GM10248 (cell line): ENCODE measurements around the gene INIP.
A peak's percentile ranks its signal among the peaks of the same experiment; 100 is the strongest.

Experiments used
- CTCF ChIA-PET: fragments of 300-600 bp; sonication (Branson Sonifier 250); formaldehyde crosslinking; extraction: SDS; loops from one replicate; lab custom pipeline; 2021; ENCODE audit warnings: antibody characterized with exemption; lab: Yijun Ruan, JAX
- POLR2A ChIA-PET: fragments of 350-650 bp; sonication (Branson Sonifier 250); formaldehyde crosslinking; extraction: SDS; loops from one replicate; lab custom pipeline; 2020; ENCODE audit warnings: antibody characterized with exemption; lab: Yijun Ruan, JAX
- DNase-seq: peaks from one replicate; pipeline ENCODE4 v3.0.0; 2012; ENCODE audit errors: extremely low spot score
- TF ChIP-seq, protein P1 (sequence below): IDR thresholded peaks from 2 replicates; pipeline ENCODE4 v1.5.1; 2012; ENCODE audit warnings: mild to moderate bottlenecking, low read depth; ENCODE audit errors: extremely low read depth, missing control alignments, control extremely low read depth

INIP gene

DNA sequence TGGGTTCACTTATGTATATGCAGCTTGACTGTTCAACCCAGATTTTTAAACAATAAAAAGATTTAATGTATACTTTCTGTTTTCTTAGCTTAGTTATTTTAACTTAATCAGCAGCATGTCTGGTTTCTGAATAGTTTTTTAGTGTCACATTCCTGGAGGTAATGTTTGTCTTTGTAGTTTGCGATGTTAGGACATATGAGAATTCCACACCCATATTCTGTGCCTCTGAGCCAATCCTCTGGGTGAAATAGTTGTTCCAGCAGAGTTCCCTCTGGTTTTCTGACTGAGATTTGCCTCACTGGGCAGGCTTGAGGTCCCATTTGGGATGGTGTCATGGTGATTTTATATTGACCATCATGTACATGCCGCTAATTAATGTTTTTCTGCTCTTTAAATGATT lies 48.6 kb downstream of the INIP start:
- ChIA-PET POLR2A (interaction anchor here (0.7 kb wide), 1 partner anchor 598 kb away, joined by 4 read pairs; no protein-coding TSS in a partner anchor), CTCF (no interaction called here)
- TF ChIP-seq, protein P1, sequence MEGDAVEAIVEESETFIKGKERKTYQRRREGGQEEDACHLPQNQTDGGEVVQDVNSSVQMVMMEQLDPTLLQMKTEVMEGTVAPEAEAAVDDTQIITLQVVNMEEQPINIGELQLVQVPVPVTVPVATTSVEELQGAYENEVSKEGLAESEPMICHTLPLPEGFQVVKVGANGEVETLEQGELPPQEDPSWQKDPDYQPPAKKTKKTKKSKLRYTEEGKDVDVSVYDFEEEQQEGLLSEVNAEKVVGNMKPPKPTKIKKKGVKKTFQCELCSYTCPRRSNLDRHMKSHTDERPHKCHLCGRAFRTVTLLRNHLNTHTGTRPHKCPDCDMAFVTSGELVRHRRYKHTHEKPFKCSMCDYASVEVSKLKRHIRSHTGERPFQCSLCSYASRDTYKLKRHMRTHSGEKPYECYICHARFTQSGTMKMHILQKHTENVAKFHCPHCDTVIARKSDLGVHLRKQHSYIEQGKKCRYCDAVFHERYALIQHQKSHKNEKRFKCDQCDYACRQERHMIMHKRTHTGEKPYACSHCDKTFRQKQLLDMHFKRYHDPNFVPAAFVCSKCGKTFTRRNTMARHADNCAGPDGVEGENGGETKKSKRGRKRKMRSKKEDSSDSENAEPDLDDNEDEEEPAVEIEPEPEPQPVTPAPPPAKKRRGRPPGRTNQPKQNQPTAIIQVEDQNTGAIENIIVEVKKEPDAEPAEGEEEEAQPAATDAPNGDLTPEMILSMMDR: no peak
- no peak for DNase-seq

DNA sequence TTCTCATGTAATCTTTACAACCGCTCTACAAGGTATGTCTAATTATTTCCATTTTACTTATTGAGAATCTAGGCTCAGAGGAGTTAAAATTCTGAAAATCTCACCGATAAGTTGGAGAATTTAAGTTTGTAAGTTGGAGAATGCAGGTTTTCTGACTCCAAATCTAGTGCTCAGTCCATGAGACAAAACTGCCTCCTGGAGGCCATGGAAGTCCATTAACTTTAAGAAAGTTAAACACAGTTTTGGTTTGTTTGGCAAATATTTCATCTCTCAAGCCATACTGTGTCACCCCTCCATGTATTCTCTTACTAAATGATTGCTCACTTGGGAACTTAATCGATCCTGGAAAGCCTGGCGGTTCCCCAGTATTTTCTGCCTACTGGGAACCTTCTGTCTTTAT lies 52.6 kb downstream of the INIP start:
- CTCF ChIA-PET: interaction anchor here (0.8 to 1.9 kb wide), 3 partner anchors 176 to 223 kb away, joined by 3 to 5 read pairs (median 3); no protein-coding TSS in a partner anchor
- TF ChIP-seq, protein P1: peak; percentile 36
- POLR2A ChIA-PET: no interaction called here
- no peak for DNase-seq

DNA sequence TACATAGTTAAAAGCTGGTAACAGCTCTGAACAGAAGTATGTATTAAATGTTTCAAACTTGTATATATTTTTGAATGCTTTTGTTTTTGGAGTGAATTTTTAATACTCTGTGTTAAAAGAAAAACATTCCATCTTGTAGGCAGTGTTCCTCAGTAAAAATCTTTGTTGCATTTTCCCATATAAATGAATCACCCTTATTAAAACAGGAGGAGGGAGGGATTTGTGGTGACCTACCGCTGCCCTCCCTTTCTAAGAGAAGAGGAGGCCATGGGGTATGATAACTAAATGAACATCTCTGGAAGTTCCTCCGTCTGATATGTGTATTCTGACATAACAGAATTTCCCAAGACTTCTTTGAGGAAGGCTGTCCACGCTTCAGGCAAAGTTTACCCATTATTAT lies 53.4 kb downstream of the INIP start:
- POLR2A ChIA-PET: no interaction called here

DNA sequence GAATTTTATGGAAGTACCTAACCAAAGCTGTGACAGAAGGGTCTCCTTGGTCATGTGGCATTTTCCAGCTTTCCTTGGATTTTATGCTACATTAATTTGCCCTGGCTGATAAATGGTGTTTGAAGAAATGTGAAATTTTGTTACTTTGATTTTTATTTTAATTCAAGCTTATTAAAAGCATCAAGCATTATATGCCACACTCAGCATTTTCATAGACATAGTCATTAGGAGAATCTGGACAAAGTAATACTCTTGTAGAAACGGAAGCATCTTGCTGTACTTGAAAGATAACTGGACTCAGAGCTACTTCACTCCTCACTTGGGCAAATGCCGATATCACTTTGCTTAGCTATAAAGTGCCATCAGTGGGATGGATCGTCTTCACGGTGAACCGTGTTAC lies 54.2 kb downstream of the INIP start:
- no peak for DNase-seq
- ChIA-PET CTCF (interaction anchor here (0.6 to 1.7 kb wide), 8 partner anchors 9 to 220 kb away, joined by 3 to 5 read pairs (median 4); no protein-coding TSS in a partner anchor), POLR2A (no interaction called here)
- TF ChIP-seq, protein P1: no peak

More for the DNA sequence above, 53.4 kb downstream of the INIP start:
- DNase-seq: no peak
- CTCF ChIA-PET: interaction anchor here (1.4 kb wide), 3 partner anchors 23 to 221 kb away, joined by 3 to 5 read pairs (median 5); no protein-coding TSS in a partner anchor
- TF ChIP-seq, protein P1: no peak

DNA sequence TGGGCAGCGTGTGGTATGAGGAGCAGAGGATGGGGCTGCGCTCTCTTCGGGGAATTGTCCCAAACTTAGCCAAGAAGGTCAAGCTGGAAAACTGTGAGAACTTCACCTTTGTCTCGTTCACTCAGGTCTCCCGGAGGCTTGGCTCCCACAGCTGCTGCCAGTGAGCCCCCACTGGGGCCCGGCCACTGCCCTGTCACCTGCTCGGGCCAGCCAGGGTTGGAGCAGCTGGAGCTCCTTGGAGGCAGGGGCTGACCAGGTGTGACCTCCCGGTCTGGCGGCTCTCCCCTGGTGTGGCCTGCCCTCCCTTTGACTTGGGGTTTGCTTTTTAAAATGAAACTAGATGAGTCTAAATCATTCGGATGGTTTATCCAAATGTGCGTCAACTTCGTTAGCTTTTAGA lies 58.0 kb downstream of the INIP start:
- DNase-seq: no peak
- ChIA-PET POLR2A (no interaction called here), CTCF (no interaction called here)
- TF ChIP-seq, protein P1: no peak

DNA sequence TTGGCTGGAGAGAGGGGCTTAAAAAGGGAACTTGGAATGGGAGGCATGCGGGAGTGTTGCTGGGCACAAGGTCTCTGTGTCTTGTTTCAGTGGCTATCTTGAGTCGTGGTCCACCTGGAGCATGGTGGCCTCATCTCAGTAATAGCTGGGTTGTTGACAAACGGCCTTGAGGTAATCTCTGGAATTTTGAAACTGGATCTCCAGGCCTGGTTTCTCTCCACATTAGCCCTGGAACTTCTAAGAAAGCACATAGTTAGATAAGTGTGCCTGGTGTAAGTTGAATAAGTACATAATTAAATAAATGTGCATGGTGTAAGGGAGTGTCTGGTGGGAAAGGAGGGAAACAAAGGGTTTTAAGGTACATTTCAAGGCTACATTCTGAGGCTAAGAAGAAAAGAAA lies 62.2 kb downstream of the INIP start:
- ChIA-PET CTCF (no interaction called here), POLR2A (no interaction called here)
- no peak for DNase-seq
- TF ChIP-seq, protein P1: no peak
